ENCODE results near the gene CYTH2.
"Not testable (repeated sequence)": the region's sequence is repeated elsewhere in the genome, so short reads cannot be mapped to it uniquely, and the experiment has no call there.

Gene CYTH2

DNA sequence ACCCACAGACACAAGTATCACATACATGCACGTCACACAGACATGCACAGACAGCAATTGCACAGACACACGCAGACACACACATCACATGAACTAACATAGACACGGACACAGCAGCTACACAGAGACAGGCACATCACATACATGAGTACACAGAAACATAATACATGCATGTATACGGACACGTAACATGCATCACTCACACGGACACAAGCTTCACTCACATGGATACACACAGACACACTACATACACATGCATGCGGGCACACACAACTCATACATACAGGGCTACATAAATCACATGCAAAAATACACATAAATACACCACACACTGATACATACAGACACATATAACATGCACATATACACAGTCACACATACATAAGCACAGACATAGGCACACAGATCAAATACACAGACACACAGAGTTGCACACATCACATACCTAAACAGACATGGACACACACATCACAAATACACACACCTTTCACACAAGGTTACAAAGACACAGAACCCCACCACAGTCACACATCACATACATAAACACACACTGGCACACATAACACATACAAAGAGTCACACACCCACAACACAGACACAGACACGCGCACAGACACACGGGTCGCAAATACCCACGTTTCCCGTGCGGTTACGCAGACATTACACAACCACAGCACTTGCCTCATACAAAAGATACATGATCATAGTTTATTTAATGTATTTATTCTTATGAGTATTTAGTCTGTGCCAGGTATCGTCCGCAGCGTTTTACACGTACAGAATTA, 43.5 kb downstream of the CYTH2 start:
- no peak for DNase-seq (ENCODE audit: low read depth)

DNA sequence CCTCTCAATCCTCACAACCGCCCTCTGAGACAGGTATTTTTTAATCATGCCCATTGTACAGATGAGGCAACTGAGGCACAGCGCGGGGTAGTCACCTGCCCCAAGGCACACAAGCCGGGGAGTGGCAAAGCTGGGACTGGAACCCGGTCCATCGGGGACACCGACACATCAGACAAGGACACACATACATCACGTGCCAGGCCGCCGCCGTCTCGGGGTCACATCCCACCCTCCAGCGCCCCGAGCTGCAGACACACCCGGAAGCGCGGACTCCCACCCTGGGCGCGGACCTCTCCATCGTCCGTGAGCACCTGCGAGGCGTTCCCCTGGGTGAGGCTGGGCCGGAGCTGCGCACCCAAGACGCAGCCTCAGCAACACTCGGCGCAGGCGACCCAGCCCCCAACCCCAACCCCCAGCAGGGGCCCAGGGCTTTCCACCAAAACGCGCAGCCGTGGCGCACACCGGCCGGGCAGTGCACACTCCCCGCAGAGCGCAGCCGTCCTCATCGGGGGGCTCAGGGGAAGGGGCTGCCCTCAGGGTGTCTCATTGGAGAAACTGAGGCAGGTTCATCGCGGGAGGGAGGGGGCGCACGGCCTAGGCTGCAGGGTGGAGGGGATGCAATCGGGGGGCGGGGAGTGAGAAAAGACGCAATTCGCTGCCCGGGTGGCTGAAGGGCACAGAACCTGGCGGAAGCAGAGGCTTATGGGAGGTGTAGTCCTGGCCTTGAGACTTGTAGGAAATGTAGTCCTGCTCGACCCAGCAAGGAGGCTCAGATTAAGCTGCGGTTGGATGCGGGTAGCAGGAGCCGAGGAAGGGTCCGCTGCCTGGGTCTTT, 44.3 kb downstream of the CYTH2 start:
- DNase-seq (ENCODE audit: low read depth), result peak; percentile 53

DNA sequence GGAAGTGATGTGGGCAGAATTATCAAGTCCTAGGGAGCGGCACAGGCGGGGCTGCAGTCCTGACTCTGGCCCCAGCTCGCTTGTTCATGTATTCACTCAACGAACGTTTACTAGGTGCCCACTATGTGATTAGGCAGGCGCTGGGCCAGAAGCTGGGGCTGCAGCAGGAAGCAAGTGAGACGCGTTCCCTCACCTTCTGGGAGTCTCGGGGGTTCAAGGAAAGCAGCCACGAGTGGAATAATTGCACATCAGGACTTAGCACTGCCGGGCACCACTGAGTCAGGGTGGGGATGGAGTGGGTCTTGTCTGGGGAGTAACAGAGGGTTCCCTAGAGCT, 44.9 kb downstream of the CYTH2 start:
- no peak for DNase-seq (ENCODE audit: low read depth)

DNA sequence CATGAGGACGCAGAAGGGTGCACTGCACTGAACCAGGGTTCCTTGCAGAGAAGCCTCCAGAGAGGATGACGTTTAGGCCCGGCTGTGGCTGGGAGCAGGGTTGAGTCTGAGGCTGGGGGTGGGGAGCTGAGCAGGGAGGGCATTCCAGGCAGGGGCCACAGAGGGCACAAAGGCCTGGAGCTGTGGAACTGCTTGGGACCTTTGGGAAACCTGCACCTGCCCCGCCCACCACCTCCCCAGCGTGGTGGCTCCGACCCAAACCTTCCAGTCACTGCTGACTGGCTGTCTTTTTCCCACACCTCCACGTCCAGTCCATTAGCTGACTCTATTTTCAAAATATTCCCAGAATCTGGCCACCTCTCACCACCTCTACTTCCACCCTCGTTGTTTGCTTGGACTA, 47.4 kb downstream of the CYTH2 start:
- no peak for DNase-seq (ENCODE audit: low read depth)

DNA sequence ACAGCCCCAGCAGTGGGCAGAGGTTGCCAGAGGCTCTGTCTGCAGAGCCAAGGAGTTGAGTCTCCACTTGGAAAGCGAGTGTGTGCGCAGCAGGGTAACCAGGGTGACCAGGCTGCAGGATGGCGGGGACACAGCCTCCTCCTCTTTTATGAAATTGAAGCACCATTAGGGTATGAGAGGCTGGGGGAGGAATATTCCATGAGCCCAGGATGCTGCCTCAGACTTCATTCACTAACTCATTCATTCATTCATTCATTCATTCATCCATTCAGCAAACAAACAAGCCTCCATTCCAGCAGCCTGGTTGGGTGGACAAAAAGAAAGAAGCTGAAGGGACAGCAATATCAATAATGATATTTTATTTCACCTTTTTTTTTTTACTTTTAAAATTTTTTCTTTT, 49.0 kb downstream of the CYTH2 start:
- DNase-seq (ENCODE audit: low read depth), result no peak

DNA sequence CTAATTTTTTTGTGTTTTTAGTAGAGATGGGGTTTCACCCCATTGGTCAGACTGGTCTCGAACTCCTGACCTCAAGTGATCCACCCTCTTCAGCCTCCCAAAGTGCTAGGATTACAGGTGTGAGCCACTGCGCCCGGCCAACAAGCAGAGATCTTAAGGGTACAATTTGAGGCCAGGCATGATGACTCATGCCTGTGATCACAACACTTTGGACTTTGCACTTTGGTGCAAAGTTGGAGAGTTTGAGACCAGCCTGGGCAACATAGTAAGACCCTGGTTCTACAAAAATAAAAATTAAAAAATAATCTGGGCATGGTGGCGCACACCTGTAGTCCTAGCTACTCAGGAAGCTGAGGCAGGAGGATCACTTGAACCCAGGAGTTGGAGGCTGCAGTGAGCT, 50.3 kb downstream of the CYTH2 start:
- DNase-seq (ENCODE audit: low read depth), result not testable (repeated sequence)

DNA sequence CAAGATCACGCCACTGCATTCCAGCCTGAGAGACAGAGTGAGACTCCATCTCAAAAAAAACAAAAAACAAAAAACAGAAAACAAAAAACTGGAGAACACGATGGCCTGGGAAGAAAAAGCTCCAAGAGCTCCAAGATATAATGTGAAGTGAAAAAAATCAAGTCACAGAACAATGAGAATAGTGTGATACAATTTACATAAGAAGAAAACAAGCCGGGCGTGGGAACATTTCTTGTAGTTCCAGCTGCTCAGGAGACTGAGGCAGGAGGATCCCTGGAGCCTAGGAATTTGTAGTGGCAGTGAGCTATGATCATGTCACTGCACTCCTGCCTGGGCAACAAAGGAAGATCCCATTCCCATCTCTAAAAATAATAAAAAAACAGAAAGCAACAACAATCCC, 51.0 kb downstream of the CYTH2 start:
- DNase-seq (ENCODE audit: low read depth), result no peak

DNA sequence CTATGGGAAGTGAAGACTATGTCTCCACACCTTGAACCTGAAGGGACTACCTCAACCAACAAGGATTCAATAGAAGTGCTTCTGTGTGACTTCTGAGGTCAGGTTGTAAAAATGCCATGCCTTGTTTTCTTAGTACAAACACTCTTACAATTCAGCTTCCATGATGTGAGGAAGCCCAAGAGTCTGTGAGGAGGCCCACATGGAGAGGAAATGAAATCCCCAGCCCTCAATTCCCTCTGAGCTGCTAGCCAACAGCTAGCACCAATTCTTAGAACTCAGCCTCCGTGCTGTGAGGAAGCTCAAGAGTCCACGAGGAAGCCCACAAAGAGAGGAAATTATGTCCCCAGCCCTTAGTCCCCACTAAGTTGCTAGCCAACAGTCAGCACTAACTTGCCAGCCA, 55.1 kb downstream of the CYTH2 start:
- no peak for DNase-seq (ENCODE audit: low read depth)

DNA sequence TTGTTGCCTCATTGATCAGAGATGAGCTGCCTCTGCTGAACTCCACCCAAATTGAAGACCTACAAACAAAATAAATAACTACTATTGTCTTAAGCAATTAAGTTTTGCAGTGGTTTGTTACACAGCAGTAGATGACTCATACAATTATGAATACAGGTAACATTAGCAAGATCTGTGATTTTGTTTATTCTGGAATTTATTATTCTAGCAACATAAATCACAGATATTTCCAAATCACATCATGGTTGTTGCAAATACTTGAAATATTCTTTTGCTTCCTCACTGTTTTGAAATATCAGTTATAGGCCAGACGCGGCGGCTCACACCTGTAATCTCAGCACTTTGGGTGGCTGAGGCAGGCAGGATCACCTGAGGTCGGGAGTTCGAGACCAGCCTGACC, 55.6 kb downstream of the CYTH2 start:
- DNase-seq (ENCODE audit: low read depth), result no peak

DNA sequence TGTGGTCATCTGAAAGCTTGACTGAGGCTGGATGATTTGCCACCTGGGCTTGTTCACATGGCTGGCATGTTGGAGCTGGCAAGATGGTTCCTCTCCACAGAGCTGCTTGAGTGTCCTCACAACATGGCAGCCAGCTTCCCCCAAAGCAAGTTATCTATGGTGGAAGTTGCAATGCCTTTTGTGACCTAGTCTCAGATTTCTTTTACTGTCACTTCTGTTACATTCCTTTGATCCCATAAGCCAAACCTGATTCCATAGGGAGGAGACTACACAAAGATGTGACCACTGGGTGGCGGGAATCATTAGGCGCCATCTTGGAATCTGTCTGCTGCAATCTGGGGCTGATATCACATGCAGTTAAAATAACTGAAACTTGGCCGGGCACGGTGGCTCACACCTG, 60.0 kb downstream of the CYTH2 start:
- no peak for DNase-seq (ENCODE audit: low read depth)

DNA sequence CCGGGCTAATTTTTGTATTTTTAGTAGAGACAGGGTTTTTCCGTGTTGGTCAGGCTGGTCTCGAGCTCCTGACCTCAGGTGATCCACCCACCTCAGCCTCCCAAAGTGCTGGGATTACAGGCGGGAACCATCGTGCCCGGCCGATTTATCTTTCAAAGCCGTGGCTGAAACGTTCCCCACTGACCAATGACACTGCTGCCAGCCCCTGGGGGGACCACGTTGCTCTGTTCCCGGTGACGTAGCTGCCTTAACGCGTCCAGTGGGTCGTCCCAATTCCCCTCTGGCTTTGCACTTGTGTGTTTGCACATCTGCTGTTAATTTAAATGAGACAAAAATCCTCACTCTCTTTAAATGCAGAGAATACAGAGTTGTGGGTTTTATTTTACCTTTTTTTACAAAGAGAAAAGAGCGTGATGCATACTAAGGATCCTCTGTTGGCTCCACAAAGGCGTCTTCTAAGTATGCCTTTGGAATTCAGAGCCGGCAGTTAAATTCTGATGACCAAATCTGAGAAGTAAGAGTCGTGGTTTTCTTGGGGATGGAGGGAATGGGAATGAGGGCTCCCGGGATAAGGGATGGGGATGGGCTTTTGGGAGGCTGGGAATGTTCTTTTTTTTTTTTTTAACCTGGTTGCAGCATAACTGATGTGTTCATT, 61.0 kb downstream of the CYTH2 start:
- no peak for DNase-seq (ENCODE audit: low read depth)

DNA sequence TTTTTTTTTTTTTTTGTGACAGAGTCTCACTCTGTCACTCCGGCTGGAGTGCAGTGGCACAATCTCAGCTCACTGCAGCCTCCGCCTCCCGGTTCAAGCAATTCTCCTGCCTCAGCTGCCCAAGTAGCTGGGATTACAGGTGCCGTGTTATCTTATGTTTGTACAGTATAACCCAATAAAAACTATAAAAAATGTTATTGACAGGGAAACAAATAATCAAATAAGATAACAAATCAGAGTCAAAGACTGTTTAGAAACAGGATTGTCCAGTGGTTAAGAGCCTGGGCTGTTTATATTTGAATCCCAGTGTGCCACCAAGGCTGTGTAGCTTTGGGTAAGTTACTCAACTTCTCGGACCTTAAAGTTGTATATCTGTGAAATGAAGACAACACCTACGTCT, 61.6 kb downstream of the CYTH2 start:
- no peak for DNase-seq (ENCODE audit: low read depth)
